ENCODE measurements around the gene MEPCE. TPM values are rescaled to one million over a fixed set of nuclear protein-coding genes. Genes with fewer than 3 reads are reported as not detected.

MEPCE gene
- total and polyA plus RNA-seq, 9 of the 15 experiments (the other 6 are each of a cell fraction or from before 2014, with no cell fraction given): 10.9 to 76.3 (median 44.1) TPM

GRCh38 chr7:100428967-100429636 is 529 bp upstream of the MEPCE start:
- no TSS peak for BruUV-seq (replicated peaks)
- DNase-seq (ENCODE audit: extremely low read depth in 1 of 4, low spot score in 3 of 4): peak; percentile 91 to 100 (median 95)
- Histone ChIP-seq H3K9me3 (replicated peaks; ENCODE audit: control insufficient read depth, insufficient read depth, low read depth, low read length) (peaks cover 4% of the 10 kb centered on the region; the same call in 1 of the 2 replicates), H3K79me2 (ENCODE audit: control insufficient read depth, insufficient read depth, low read length) (peaks cover 47% of the 10 kb centered on the region), H3K4me1 (replicated peaks in 1 of 2; ENCODE audit: control insufficient read depth in 2 of 2, insufficient read depth in 2 of 2, low read length in 2 of 2) (peaks cover 33 to 50% of the 10 kb centered on the region in 2 experiments), H3K4me2 (ENCODE audit: insufficient read depth, low read length) (peak overlapping the region; percentile 97), H3K4me3 (peak overlapping the region; percentile 82), H3K27ac (ENCODE audit: extremely low read depth, low read depth, low read length) (peak overlapping the region; percentile 98), H3K9me1 (ENCODE audit: control insufficient read depth, insufficient read depth, low read length) (peaks cover 15% of the 10 kb centered on the region), H2AFZ (ENCODE audit: low read depth, low read length) (peak overlapping the region; percentile 98), H4K20me1 (replicated peaks; ENCODE audit: control insufficient read depth, insufficient read depth, low read length) (peaks cover 22% of the 10 kb centered on the region), H3K9ac (ENCODE audit: insufficient read depth in 1 of 2, low read depth in 2 of 2, low read length in 2 of 2) (peak overlapping the region; percentile 96 to 97), H3K27me3 (ENCODE audit: control insufficient read depth in 2 of 2, insufficient read depth in 2 of 2, low read length in 2 of 2) (no peaks in the 10 kb centered on the region), H3K36me3 (ENCODE audit: control insufficient read depth, insufficient read depth, low read length) (peaks cover 37% of the 10 kb centered on the region)
- peak; percentile 73 for ATAC-seq
- ChIA-PET POLR2A (interaction anchor here (0.6 to 3.7 kb wide), 40 partner anchors 9 to 924 kb away, joined by 3 to 58 read pairs (median 4); partner anchors contain the start of genes FBXO24, LRCH4, MOSPD3 and POP7), CTCF (ENCODE audit: low intra/inter-chr PET ratio) (no interaction called here)
- FAIRE-seq: peak; percentile 98
- WGBS (ENCODE audit: insufficient coverage, low coverage, missing lambda C conversion rate): under 1% methylated on average over 37 of the region's 40 CpGs
- intact Hi-C loops (cut with micrococcal nuclease): loop anchor here (1.0 to 2.0 kb wide), 2 partner anchors 16 to 21 kb away; no protein-coding TSS in a partner anchor
- in situ Hi-C loops (cut with MboI): no loop called here
- TF ChIP-seq ZNF668 (CRISPR knock-in tag; IDR thresholded peaks at IDR 0.05) (no peak), EP300 (IDR thresholded peaks at IDR 0.05; ENCODE audit: low read length) (peak; percentile 50), GATAD2B (IDR thresholded peaks at IDR 0.05; ENCODE audit: borderline replicate concordance) (no peak), POLR2H (tag; IDR thresholded peaks at IDR 0.05; ENCODE audit: low read depth) (peak; percentile 98), CHCHD3 (CRISPR knock-in tag; IDR thresholded peaks at IDR 0.05) (no peak), SMARCC2 (IDR thresholded peaks at IDR 0.05; ENCODE audit: low read depth) (no peak), MEIS2 (IDR thresholded peaks at IDR 0.05; ENCODE audit: partially characterized antibody) (peak; percentile 78), TAF1 (IDR thresholded peaks at IDR 0.05; ENCODE audit: control insufficient read depth, extremely low read depth, insufficient read depth, low read length, severe bottlenecking) (peak; percentile 79), ZNF239 (CRISPR knock-in tag; IDR thresholded peaks at IDR 0.05) (peak; percentile 7; the same call in 1 of the 2 replicates), FUS (optimal IDR thresholded peaks at IDR 0.05; ENCODE audit: low read depth, low read length) (no peak), DPF2 (IDR thresholded peaks at IDR 0.05) (peak; percentile 17; the same call in 1 of the 2 replicates), NR2C1 (IDR thresholded peaks at IDR 0.05) (no peak), NR2C1 (tag; IDR thresholded peaks at IDR 0.05) (no peak), PRDM10 (IDR thresholded peaks at IDR 0.05; ENCODE audit: partially characterized antibody) (peak; percentile 77), AFF1 (IDR thresholded peaks at IDR 0.05; ENCODE audit: low read depth in 1 of 2, partially characterized antibody in 2 of 2) (peak in 1 of 2 experiments; percentile 67)
